A549 (cell line): ENCODE results near the gene POLDIP2. TPM values are rescaled to one million over a fixed set of nuclear protein-coding genes. Genes with fewer than 3 reads are reported as not detected.

ENCODE experiments used
- ATAC-seq, 2 experiments: fragments of 200-7000 bp in 1 of 2; fragments of >200 bp in 1 of 2; cut with Nextera tagmentation in 1 of 2; cut with Tn5 transposase in 1 of 2; 3 replicates each; pipeline versions ENCODE4 v1.8.0 to v1.9.1; 2018 to 2020; ENCODE audit warnings: mild to moderate bottlenecking in 1 of 2, moderate library complexity in 1 of 2
- CTCF ChIA-PET: fragments of 300-600 bp; sonication (Branson Sonifier 250); formaldehyde crosslinking; extraction: SDS; loops from one replicate; lab custom pipeline; 2021; ENCODE audit warnings: antibody characterized with exemption, inconsistent platforms; lab: Yijun Ruan, JAX
- POLR2A ChIA-PET: fragments of 350-600 bp; formaldehyde crosslinking; extraction: SDS; loops from one replicate; lab custom pipeline; 2021; ENCODE audit warnings: antibody characterized with exemption, inconsistent platforms; lab: Yijun Ruan, JAX
- DNase-seq, 2 experiments: peaks; one replicate each; pipeline versions ENCODE4 v3.0.0 to v3.0.0-alpha.2; 2011 to 2016; ENCODE audit warnings: low read depth in 1 of 2, low spot score in 1 of 2
- FAIRE-seq: peaks from 2 replicates; lab custom pipeline; 2011; peaks lifted over from hg19 to GRCh38; lab: Jason Lieb, UNC
- H3K27ac ChIP-seq, 2 experiments: fragments of >200 bp; sonication (Bioruptor Twin); formaldehyde crosslinking; 3 replicates each; pipeline ENCODE4 v1.5.1; 2016 to 2017
- H3K4me1 ChIP-seq: fragments of >200 bp; sonication (Bioruptor Twin); formaldehyde crosslinking; 3 replicates; pipeline ENCODE4 v1.6.1; 2016
- H3K4me2 ChIP-seq: fragments of >200 bp; sonication (Bioruptor Twin); formaldehyde crosslinking; 3 replicates; pipeline ENCODE4 v1.6.1; 2016
- H3K4me3 ChIP-seq: fragments of >200 bp; sonication (Bioruptor Twin); formaldehyde crosslinking; 3 replicates; pipeline ENCODE4 v1.5.1; 2016
- H3K9me3 ChIP-seq: fragments of >200 bp; sonication (Bioruptor Twin); formaldehyde crosslinking; 3 replicates; pipeline ENCODE4 v1.6.1; 2016
- ATOH8 ChIP-seq: fragments of 250-450 bp; sonication (Bioruptor Pico); IDR thresholded peaks from 2 replicates; pipeline ENCODE4 v1.5.0; 2020; ENCODE audit warnings: low read depth, mild to moderate bottlenecking, moderate library complexity
- CBX2 ChIP-seq: fragments of 200-600 bp; sonication (generic); IDR thresholded peaks from 2 replicates; pipeline ENCODE4 v1.6.1; 2016; ENCODE audit warnings: low read depth, mild to moderate bottlenecking, borderline replicate concordance
- CHD2 ChIP-seq: fragments of 150-350 bp; IDR thresholded peaks from 2 replicates; pipeline ENCODE4 v1.6.1; 2014; ENCODE audit warnings: low read length; ENCODE audit not compliant: partially characterized antibody
- EHF ChIP-seq: fragments of 250-450 bp; sonication (Bioruptor Pico); IDR thresholded peaks from 2 replicates; pipeline ENCODE4 v1.5.0; 2020; ENCODE audit warnings: mild to moderate bottlenecking
- EHMT2 ChIP-seq: fragments of 200-600 bp; sonication (generic); IDR thresholded peaks from 2 replicates; pipeline ENCODE4 v1.6.1; 2016; ENCODE audit warnings: antibody characterized with exemption, low read depth, mild to moderate bottlenecking, moderate library complexity
- ELK1 ChIP-seq: fragments of 150-350 bp; IDR thresholded peaks from 2 replicates; pipeline ENCODE4 v1.6.1; 2014; ENCODE audit warnings: low read depth, mild to moderate bottlenecking, low read length
- EP300 ChIP-seq, 2 experiments: fragments of >200 bp; sonication (Bioruptor Twin); formaldehyde crosslinking; IDR thresholded peaks; 2 replicates in 1 of 2; 3 replicates in 1 of 2; pipeline ENCODE4 v1.6.1; 2016 to 2017
- ESRRA ChIP-seq: fragments of 150-350 bp; IDR thresholded peaks from 2 replicates; pipeline ENCODE4 v1.6.1; 2014; ENCODE audit warnings: mild to moderate bottlenecking, low read length, borderline replicate concordance
- FOXS1 ChIP-seq: fragments of 250-450 bp; sonication (Bioruptor Pico); IDR thresholded peaks from 2 replicates; pipeline ENCODE4 v1.5.0; 2020; ENCODE audit warnings: mild to moderate bottlenecking, moderate library complexity
- HDAC2 ChIP-seq: fragments of 200-600 bp; sonication (generic); IDR thresholded peaks from 2 replicates; pipeline ENCODE4 v1.6.1; 2016
- HEYL ChIP-seq: fragments of 250-450 bp; sonication (Bioruptor Pico); IDR thresholded peaks from 2 replicates; pipeline ENCODE4 v1.8.0; 2021; ENCODE audit warnings: mild to moderate bottlenecking, moderate library complexity
- HMGXB4 ChIP-seq: fragments of 250-450 bp; sonication (Bioruptor Pico); IDR thresholded peaks from 2 replicates; pipeline ENCODE4 v1.5.0; 2021; ENCODE audit warnings: mild to moderate bottlenecking, moderate library complexity, borderline replicate concordance
- HOXA7 ChIP-seq: fragments of 250-450 bp; sonication (Bioruptor Pico); IDR thresholded peaks from 2 replicates; pipeline ENCODE4 v1.5.0; 2020; ENCODE audit warnings: mild to moderate bottlenecking, moderate library complexity
- HOXB13 ChIP-seq: fragments of 250-450 bp; sonication (Bioruptor Pico); IDR thresholded peaks from 2 replicates; pipeline ENCODE4 v1.5.0; 2020; ENCODE audit warnings: low read depth, mild to moderate bottlenecking, moderate library complexity
- JUN ChIP-seq, 2 experiments: fragments of >200 bp; sonication (Bioruptor Twin); formaldehyde crosslinking; IDR thresholded peaks; 2 replicates in 1 of 2; 3 replicates in 1 of 2; pipeline ENCODE4 v1.6.1; 2016 to 2017
- MAFK ChIP-seq: fragments of 450-650 bp; IDR thresholded peaks from 2 replicates; pipeline ENCODE4 v1.6.1; 2014; ENCODE audit not compliant: partially characterized antibody
- MAZ ChIP-seq: fragments of 150-350 bp; IDR thresholded peaks from 2 replicates; pipeline ENCODE4 v1.6.1; 2014; ENCODE audit warnings: antibody characterized with exemption, low read depth, low read length, borderline replicate concordance
- NFE2L2 ChIP-seq: fragments of 150-350 bp; conservative IDR thresholded peaks from 2 replicates; pipeline ENCODE4 v1.6.1; 2014; ENCODE audit warnings: low read length
- NPAS2 ChIP-seq: fragments of 250-450 bp; sonication (Bioruptor Pico); IDR thresholded peaks from 2 replicates; pipeline ENCODE4 v1.8.0; 2022; ENCODE audit warnings: mild to moderate bottlenecking, moderate library complexity, borderline replicate concordance
- NR3C1 ChIP-seq: fragments of >200 bp; sonication (Bioruptor Twin); formaldehyde crosslinking; IDR thresholded peaks from 3 replicates; pipeline ENCODE4 v1.6.1; 2017
- POLR2AphosphoS2 ChIP-seq: conservative IDR thresholded peaks from 2 replicates; pipeline ENCODE4 v1.6.1; 2012; ENCODE audit warnings: low read length, improper control_type of control experiment, inconsistent platforms
- RAD21 ChIP-seq, 2 experiments: fragments of >200 bp in 1 of 2; sonication (Bioruptor Twin) in 1 of 2; formaldehyde crosslinking in 1 of 2; IDR thresholded peaks in 1 of 2; conservative IDR thresholded peaks in 1 of 2; 2 replicates in 1 of 2; 3 replicates in 1 of 2; pipeline ENCODE4 v1.6.1; 2012 to 2018; ENCODE audit warnings: inconsistent platforms in 1 of 2
- RCOR1 ChIP-seq: fragments of 150-350 bp; IDR thresholded peaks from 2 replicates; pipeline ENCODE4 v1.6.1; 2014; ENCODE audit warnings: antibody characterized with exemption, low read length, low read depth
- REST ChIP-seq: fragments of 200-600 bp; sonication (generic); IDR thresholded peaks from 2 replicates; pipeline ENCODE4 v1.6.1; 2016; ENCODE audit warnings: antibody characterized with exemption, mild to moderate bottlenecking, moderate library complexity
- RFX5 ChIP-seq: fragments of 450-650 bp; IDR thresholded peaks from 2 replicates; pipeline ENCODE4 v1.7.1; 2014; ENCODE audit warnings: antibody characterized with exemption, mild to moderate bottlenecking, moderate library complexity
- SREBF2 ChIP-seq: fragments of 450-650 bp; IDR thresholded peaks from 2 replicates; pipeline ENCODE4 v1.6.1; 2014; ENCODE audit warnings: mild to moderate bottlenecking, moderate library complexity
- TFCP2L1 ChIP-seq: fragments of 250-450 bp; sonication (Bioruptor Pico); IDR thresholded peaks from 2 replicates; pipeline ENCODE4 v1.5.0; 2021; ENCODE audit warnings: mild to moderate bottlenecking
- USF2 ChIP-seq: fragments of 450-650 bp; IDR thresholded peaks from 2 replicates; pipeline ENCODE4 v1.6.1; 2014; ENCODE audit warnings: antibody characterized with exemption
- ZC3H11A ChIP-seq: fragments of 450-650 bp; IDR thresholded peaks from 2 replicates; pipeline ENCODE4 v1.6.1; 2014; ENCODE audit warnings: antibody characterized with exemption, mild to moderate bottlenecking
- ZSCAN20 ChIP-seq: fragments of 250-450 bp; sonication (Bioruptor Pico); IDR thresholded peaks from 2 replicates; pipeline ENCODE4 v1.8.0; 2022; ENCODE audit warnings: mild to moderate bottlenecking, moderate library complexity
- WGBS: methylation state at CpG from one replicate; pipeline ENCODE4 v1.1.6; 2017; ENCODE audit errors: missing lambda C conversion rate; 5-methylcytosine and 5-hydroxymethylcytosine counted together
- polyA plus RNA-seq, 4 experiments: library from polyadenylated mRNA; depleted of rRNA in 3 of 4; stranded (reverse); fragments of >200 nt; fragmentation: RNase III in 1 of 4; extraction: RNeasy Plus Mini Kit Qiagen cat#74134 plus additional on column Dnase treatment in 1 of 4; gene quantifications; 2 replicates in 3 of 4; 3 replicates in 1 of 4; pipeline ENCODE4 v1.2.3, GENCODE V29; 2011 to 2017

The POLDIP2 gene
- polyA plus RNA-seq, 2 of the 4 experiments (the other 2 are of a cell fraction): 127 to 132 TPM

- H3K4me2 ChIP-seq: no peak overlapping the region
- CTCF ChIA-PET: interaction anchor here (1.3 to 3.4 kb wide), 5 partner anchors 10 to 31 kb away, joined by 4 to 11 read pairs (median 4); no protein-coding TSS in a partner anchor
- POLR2A ChIA-PET: interaction anchor here (1.2 kb wide), 1 partner anchor 19 kb away, joined by 3 read pairs; no protein-coding TSS in a partner anchor
- H3K27ac ChIP-seq: no peak overlapping the region
- DNase-seq (no peak), ATAC-seq (no peak), FAIRE-seq (no peak)
- no peak overlapping the region for H3K4me3 ChIP-seq
- H3K4me1 ChIP-seq: no peaks in the 10 kb centered on the region
- TF ChIP-seq NPAS2 (CRISPR knock-in tag) (no peak), EHF (no peak), HEYL (CRISPR knock-in tag) (no peak), MAZ (no peak), NFE2L2 (no peak), HDAC2 (no peak), EP300 (IDR thresholded peaks at IDR 0.05) (no peak), MAFK (no peak), NR3C1 (no peak), SREBF2 (no peak), ZC3H11A (no peak), EHMT2 (no peak), ELK1 (no peak), RCOR1 (no peak), HMGXB4 (no peak), ZSCAN20 (CRISPR knock-in tag) (no peak), JUN (IDR thresholded peaks at IDR 0.05) (no peak), POLR2AphosphoS2 (no peak), HOXB13 (CRISPR knock-in tag) (no peak), TFCP2L1 (CRISPR knock-in tag) (no peak)
- H3K9me3 ChIP-seq: no peaks in the 10 kb centered on the region
These were observed 29.1 kb upstream of the POLDIP2 start for GRCh38 chr17:28386391-28386790.

GRCh38 chr17:28385406-28385805, 28.1 kb upstream of the POLDIP2 start:
- Histone ChIP-seq H3K27ac (no peak overlapping the region), H3K4me1 (peaks cover 9% of the 10 kb centered on the region), H3K9me3 (no peaks in the 10 kb centered on the region), H3K4me3 (no peak overlapping the region), H3K4me2 (no peak overlapping the region)
- no peak for TF ChIP-seq POLR2AphosphoS2
- TF ChIP-seq ATOH8 (CRISPR knock-in tag): no peak
- no peak for TF ChIP-seq EHMT2
- no peak for TF ChIP-seq RCOR1
- no peak for TF ChIP-seq CHD2
- no peak for TF ChIP-seq RFX5
- no peak for TF ChIP-seq RAD21 (conservative IDR thresholded peaks at IDR 0.05 in 1 of 2, IDR thresholded peaks at IDR 0.05 in 1 of 2)
- no peak for TF ChIP-seq HOXA7 (CRISPR knock-in tag)
- TF ChIP-seq CBX2: no peak
- no peak for TF ChIP-seq MAFK
- TF ChIP-seq REST: no peak
- no peak for TF ChIP-seq FOXS1 (CRISPR knock-in tag)
- TF ChIP-seq ESRRA: no peak
- TF ChIP-seq USF2: no peak
- no peak for TF ChIP-seq ZSCAN20 (CRISPR knock-in tag)
- no peak for TF ChIP-seq ZC3H11A
- DNase-seq (no peak), FAIRE-seq (no peak), ATAC-seq (no peak)
- ChIA-PET CTCF (interaction anchor here (1.5 to 3.4 kb wide), 4 partner anchors 11 to 32 kb away, joined by 4 to 11 read pairs (median 4); no protein-coding TSS in a partner anchor), POLR2A (no interaction called here)
- 94% methylated on average over 8 of the region's 8 CpGs for WGBS
